Left lung (tissue), 10 donors: ENCODE data around the gene MAPK11. TPM values are rescaled to one million over a fixed set of nuclear protein-coding genes. Genes with fewer than 3 reads are reported as not detected.

Experiments
- ATAC-seq: fragments of 200-7000 bp; cut with Tn5 transposase; one replicate; pipeline ENCODE4 v1.9.1; 2020; ENCODE audit warnings: moderate library complexity
- DNase-seq, 4 donors: peaks; one replicate each; pipeline ENCODE4 v3.0.0-alpha.2; 2013 to 2020
- H3K27ac ChIP-seq, 2 donors: fragments of 200-600 bp; sonication (generic) in 1 of 2; one replicate each; pipeline versions ENCODE4 v1.5.0 to v1.8.0; 2020 to 2021
- H3K27me3 ChIP-seq, 2 donors: fragments of 200-600 bp; sonication (generic) in 1 of 2; one replicate each; pipeline versions ENCODE4 v1.5.0 to v1.8.0; 2020 to 2021
- H3K36me3 ChIP-seq, 2 donors: fragments of 200-600 bp; sonication (generic) in 1 of 2; one replicate each; pipeline versions ENCODE4 v1.5.0 to v1.8.0; 2020 to 2021
- H3K4me1 ChIP-seq, 2 donors: fragments of 200-600 bp; one replicate each; pipeline ENCODE4 v1.8.0; 2021
- H3K4me3 ChIP-seq, 2 donors: fragments of 200-600 bp; sonication (generic) in 1 of 2; one replicate each; pipeline versions ENCODE4 v1.5.0 to v1.8.0; 2020 to 2021; ENCODE audit warnings: mild to moderate bottlenecking in 1 of 2
- H3K9me3 ChIP-seq, 2 donors: fragments of 200-600 bp; sonication (generic) in 1 of 2; one replicate each; pipeline versions ENCODE4 v1.5.0 to v1.8.0; 2020 to 2021
- intact Hi-C, 2 donors: fragments of 100-400 bp; cut with DNase I; formaldehyde crosslinking; loops; one replicate each; pipeline versions ENCODE4 v1.11.2 to v1.14.2; 2022
- polyA plus RNA-seq, 6 donors: library from polyadenylated mRNA; unstranded; fragments of 120-200 nt; gene quantifications; one replicate each; pipeline ENCODE4 v1.2.1, GENCODE V29; 2013; ENCODE audit not compliant: insufficient read length in 6 of 6
- total RNA-seq, 2 donors: library from RNA; stranded (reverse); fragmentation: NEBNext Ultra II Directional; extraction: Animal tissue kit (Norgen Biotek cat#: 25700); gene quantifications; one replicate each; pipeline ENCODE4 v1.2.1, GENCODE V29; 2021
- TF ChIP-seq, protein P1 (sequence below), 2 donors: fragments of 200-600 bp; sonication (generic) in 1 of 2; IDR thresholded peaks; one replicate each; pipeline versions ENCODE4 v1.5.0 to v1.8.0; 2021; ENCODE audit warnings: antibody characterized with exemption in 2 of 2
- donor health status: DM: no; HTN: yes; CAD: no.
- donor health status: DM: no; HTN: no; CAD: no.

The MAPK11 gene
- total and polyA plus RNA-seq, 8 donors = 10.3 to 21.5 (median 14.7) TPM

DNA sequence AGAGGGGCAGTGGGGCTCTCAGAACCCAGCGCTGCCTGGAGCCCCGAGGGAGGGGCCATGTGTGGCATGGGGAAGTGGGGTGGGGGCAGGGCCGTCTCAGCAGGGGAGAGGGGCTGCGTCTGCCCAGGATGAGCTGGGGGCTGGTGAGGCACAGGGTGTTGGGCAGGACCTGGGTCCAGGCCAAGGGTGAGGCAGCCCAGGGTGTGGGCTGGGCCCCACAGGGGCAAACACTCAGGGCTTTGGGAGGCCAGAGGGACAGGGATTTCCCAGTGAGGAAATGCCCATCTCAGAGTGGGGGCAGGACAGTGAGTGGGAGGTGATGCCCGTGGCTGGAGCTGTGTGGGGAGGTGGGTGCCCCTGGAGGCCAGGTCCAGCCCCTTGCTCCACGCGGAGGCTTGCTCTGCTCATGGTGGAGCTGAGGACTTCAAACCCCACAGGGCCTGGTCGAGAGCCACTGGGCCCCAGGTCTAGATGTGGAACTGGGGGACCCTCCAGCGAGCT is 31.9 kb upstream of the MAPK11 start:
- Histone ChIP-seq H3K4me3 (peak overlapping the region in 1 of 2 donors; percentile 2), H3K36me3 (peaks cover 0 to 4% of the 10 kb centered on the region in 2 donors), H3K4me1 (peaks cover 75 to 93% of the 10 kb centered on the region in 2 donors), H3K27me3 (peaks cover 0 to 40% of the 10 kb centered on the region in 2 donors), H3K9me3 (no peaks in the 10 kb centered on the region), H3K27ac (peak overlapping the region; percentile 23 to 93)
- ATAC-seq (peak; percentile 24), DNase-seq (peak in 1 of 4 donors; percentile 70)
- TF ChIP-seq, protein P1, sequence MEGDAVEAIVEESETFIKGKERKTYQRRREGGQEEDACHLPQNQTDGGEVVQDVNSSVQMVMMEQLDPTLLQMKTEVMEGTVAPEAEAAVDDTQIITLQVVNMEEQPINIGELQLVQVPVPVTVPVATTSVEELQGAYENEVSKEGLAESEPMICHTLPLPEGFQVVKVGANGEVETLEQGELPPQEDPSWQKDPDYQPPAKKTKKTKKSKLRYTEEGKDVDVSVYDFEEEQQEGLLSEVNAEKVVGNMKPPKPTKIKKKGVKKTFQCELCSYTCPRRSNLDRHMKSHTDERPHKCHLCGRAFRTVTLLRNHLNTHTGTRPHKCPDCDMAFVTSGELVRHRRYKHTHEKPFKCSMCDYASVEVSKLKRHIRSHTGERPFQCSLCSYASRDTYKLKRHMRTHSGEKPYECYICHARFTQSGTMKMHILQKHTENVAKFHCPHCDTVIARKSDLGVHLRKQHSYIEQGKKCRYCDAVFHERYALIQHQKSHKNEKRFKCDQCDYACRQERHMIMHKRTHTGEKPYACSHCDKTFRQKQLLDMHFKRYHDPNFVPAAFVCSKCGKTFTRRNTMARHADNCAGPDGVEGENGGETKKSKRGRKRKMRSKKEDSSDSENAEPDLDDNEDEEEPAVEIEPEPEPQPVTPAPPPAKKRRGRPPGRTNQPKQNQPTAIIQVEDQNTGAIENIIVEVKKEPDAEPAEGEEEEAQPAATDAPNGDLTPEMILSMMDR (IDR thresholded peaks at IDR 0.05) = no peak
- intact Hi-C loops = no loop called here

DNA sequence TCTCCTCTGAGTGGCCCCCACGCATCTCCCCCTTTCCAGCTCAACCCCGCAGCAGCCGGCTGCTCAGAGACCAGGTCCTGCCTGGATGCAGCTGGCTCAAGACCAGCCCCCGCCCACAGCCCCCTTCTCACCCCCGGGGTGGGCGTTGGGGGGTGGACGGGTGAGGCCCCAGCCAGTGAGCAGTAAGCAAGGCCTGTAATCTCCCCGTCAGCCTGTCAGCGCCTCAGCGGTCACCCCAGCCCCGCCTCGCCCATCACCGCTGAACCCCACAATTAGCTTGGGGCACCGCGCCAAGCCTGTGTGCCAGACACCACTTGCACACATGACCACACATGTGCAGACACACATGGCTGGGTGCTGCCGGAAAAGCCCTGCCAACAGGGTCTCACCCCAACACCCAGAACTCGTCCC is 31.4 kb upstream of the MAPK11 start:
- Histone ChIP-seq H3K4me1 (peaks cover 81 to 98% of the 10 kb centered on the region in 2 donors), H3K27ac (peak overlapping the region in 1 of 2 donors; percentile 93), H3K27me3 (peaks cover 0 to 35% of the 10 kb centered on the region in 2 donors), H3K36me3 (peaks cover 0 to 4% of the 10 kb centered on the region in 2 donors), H3K9me3 (no peaks in the 10 kb centered on the region), H3K4me3 (peak overlapping the region in 1 of 2 donors; percentile 2)
- DNase-seq (peak in 1 of 4 donors; percentile 65), ATAC-seq (no peak)
- intact Hi-C loops = no loop called here
- TF ChIP-seq, protein P1 (IDR thresholded peaks at IDR 0.05) = no peak

DNA sequence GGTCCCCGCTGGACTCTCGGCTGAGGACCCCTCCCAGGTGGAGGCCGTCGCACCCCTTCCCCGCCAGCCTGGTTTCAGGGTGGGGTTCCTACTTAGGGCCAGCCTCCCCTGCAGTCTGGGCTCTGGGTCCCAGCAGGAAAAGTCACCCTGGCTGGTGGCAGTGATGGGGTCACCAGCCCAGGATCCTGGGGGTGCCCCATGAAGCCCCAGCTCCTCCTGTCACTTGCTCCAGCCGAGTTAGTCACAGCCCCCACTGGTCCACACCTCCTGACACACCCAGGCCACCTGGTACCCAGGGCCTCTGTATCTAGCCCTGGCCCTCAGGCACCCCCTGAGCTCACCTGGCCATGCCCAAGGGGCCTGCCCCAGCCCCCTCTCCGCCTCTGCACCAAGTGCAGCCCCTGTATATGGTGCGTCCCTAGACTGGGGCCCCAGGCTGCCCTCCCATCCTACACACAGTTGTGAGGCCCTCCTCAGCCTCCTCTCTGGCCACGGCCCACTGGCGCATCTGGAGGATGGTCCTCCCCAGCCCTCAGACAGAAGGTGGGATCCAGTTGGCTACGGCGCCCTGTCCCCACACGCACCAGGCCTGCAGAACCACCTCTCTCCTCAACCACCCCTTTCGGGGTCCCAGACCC is 30.6 kb upstream of the MAPK11 start:
- ATAC-seq (no peak), DNase-seq (no peak)
- H3K4me1 ChIP-seq = peaks cover 78 to 94% of the 10 kb centered on the region in 2 donors
- intact Hi-C loops = no loop called here
- H3K27me3 ChIP-seq = peaks cover 0 to 27% of the 10 kb centered on the region in 2 donors
- no peaks in the 10 kb centered on the region for H3K9me3 ChIP-seq
- peak overlapping the region; percentile 5 to 32 for H3K4me3 ChIP-seq
- H3K36me3 ChIP-seq = peaks cover 0 to 4% of the 10 kb centered on the region in 2 donors
- TF ChIP-seq, protein P1 (IDR thresholded peaks at IDR 0.05) = no peak
- peak overlapping the region in 1 of 2 donors; percentile 93 for H3K27ac ChIP-seq

DNA sequence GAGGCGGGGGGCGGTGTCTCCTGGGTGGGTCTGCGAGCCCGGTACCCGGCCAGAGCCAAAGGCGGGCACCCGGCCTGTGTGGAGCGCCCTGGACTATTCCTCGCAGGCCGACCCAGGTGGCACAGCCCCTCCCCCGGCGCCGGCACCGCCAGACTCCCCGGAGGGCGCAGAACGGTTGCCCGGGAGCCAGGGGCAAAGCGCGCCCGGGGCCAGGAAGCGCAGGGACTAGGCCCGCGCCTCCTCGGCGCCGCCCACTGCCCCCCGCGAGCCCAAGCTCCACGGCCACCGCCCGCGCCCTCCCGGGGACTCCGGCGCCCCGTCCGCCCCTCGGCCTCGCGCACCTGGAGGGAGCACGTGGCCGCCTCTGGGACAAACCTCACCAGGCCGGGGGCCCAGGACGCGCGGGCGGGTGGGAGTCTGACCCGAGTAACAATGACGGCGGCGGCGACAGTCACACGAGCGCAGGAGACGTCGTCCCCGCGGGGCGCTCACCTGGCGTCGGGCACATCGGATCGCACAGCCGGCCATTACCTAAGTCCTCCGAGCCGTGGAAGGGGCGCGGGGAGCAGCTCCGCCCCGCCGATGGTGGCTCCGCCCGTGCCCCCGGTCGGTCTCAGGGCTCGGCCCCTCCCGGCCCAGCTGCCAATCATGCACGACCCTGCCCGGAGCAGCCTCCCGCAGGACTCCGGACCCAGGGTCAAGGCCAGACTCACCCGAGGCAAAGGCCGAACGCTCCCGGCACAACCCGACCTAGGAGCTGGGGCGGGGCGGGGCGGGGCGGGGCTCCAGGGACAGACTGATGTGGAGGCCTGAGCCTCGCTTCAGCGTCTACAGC is 29.8 kb upstream of the MAPK11 start:
- Histone ChIP-seq H3K9me3 (no peaks in the 10 kb centered on the region), H3K27me3 (peaks cover 0 to 24% of the 10 kb centered on the region in 2 donors), H3K36me3 (peaks cover 0 to 4% of the 10 kb centered on the region in 2 donors), H3K4me1 (peaks cover 71 to 93% of the 10 kb centered on the region in 2 donors), H3K27ac (peak overlapping the region; percentile 44 to 58), H3K4me3 (peak overlapping the region; percentile 5 to 32)
- TF ChIP-seq, protein P1 (IDR thresholded peaks at IDR 0.05) = no peak
- intact Hi-C loops = no loop called here
- no peak for DNase-seq
- no peak for ATAC-seq
